Smooth muscle cell (in vitro differentiated cells): ENCODE measurements around the gene CLDN15. TPM values are rescaled to one million over a fixed set of nuclear protein-coding genes. Genes with fewer than 3 reads are reported as not detected.

Experiments
- DNase-seq: peaks from one replicate; lab custom pipeline; 2025; ENCODE audit not compliant: unreplicated experiment; lab: John Stamatoyannopoulos, UW
- H2AFZ ChIP-seq: fragments of 200-600 bp; sonication (generic); 2 replicates; pipeline ENCODE4 v1.6.0; 2016; ENCODE audit warnings: antibody characterized with exemption, low read depth, mild to moderate bottlenecking
- H3F3A ChIP-seq: fragments of 200-600 bp; sonication (generic); 2 replicates; pipeline ENCODE4 v1.6.0; 2017; ENCODE audit warnings: antibody characterized with exemption, low read depth
- H3K27ac ChIP-seq: fragments of 200-600 bp; sonication (generic); 2 replicates; pipeline ENCODE4 v1.5.1; 2016; ENCODE audit warnings: low read depth, mild to moderate bottlenecking
- H3K27me3 ChIP-seq: fragments of 200-600 bp; sonication (generic); 2 replicates; pipeline ENCODE4 v1.6.1; 2016; ENCODE audit warnings: low read depth, mild to moderate bottlenecking
- H3K36me3 ChIP-seq: fragments of 200-600 bp; sonication (generic); 2 replicates; pipeline ENCODE4 v1.5.1; 2016; ENCODE audit warnings: low read depth
- H3K4me1 ChIP-seq: fragments of 200-600 bp; sonication (generic); 2 replicates; pipeline ENCODE4 v1.5.1; 2016; ENCODE audit warnings: low read depth
- H3K4me2 ChIP-seq: fragments of 200-600 bp; sonication (generic); 2 replicates; pipeline ENCODE4 v1.6.0; 2016; ENCODE audit warnings: mild to moderate bottlenecking
- H3K4me3 ChIP-seq: fragments of 200-600 bp; sonication (generic); 2 replicates; pipeline ENCODE4 v1.5.1; 2016; ENCODE audit warnings: mild to moderate bottlenecking
- H3K79me2 ChIP-seq: fragments of 200-600 bp; sonication (generic); 2 replicates; pipeline ENCODE4 v1.6.0; 2016; ENCODE audit warnings: low read depth, mild to moderate bottlenecking
- H3K9ac ChIP-seq: fragments of 200-600 bp; sonication (generic); 2 replicates; pipeline ENCODE4 v1.6.0; 2016; ENCODE audit warnings: low read depth
- H3K9me3 ChIP-seq: fragments of 200-600 bp; sonication (generic); replicated peaks from 2 replicates; pipeline ENCODE4 v1.5.1; 2016; ENCODE audit warnings: low read depth
- H4K20me1 ChIP-seq: fragments of 200-600 bp; sonication (generic); 2 replicates; pipeline ENCODE4 v1.6.0; 2016; ENCODE audit warnings: low read depth
- WGBS: methylation state at CpG from one replicate; pipeline ENCODE4 v1.1.7; 2016; ENCODE audit warnings: low lambda C conversion rate; 5-methylcytosine and 5-hydroxymethylcytosine counted together
- polyA plus RNA-seq: library from polyadenylated mRNA; unstranded; fragments of >200 nt; fragmentation: Nextera tagmentation; extraction: Ambion mirVana; gene quantifications from 2 replicates; pipeline ENCODE4 v1.2.1, GENCODE V29; 2016
- total RNA-seq: library from RNA; depleted of rRNA; stranded (reverse); fragments of >200 nt; gene quantifications from 2 replicates; pipeline ENCODE4 v1.2.3, GENCODE V29; 2014
- TF ChIP-seq, protein P1 (sequence below): fragments of 200-600 bp; sonication (generic); IDR thresholded peaks from 2 replicates; pipeline ENCODE4 v1.5.1; 2017; ENCODE audit warnings: borderline replicate concordance, mild to moderate bottlenecking, antibody characterized with exemption; ENCODE audit not compliant: insufficient read depth, poor library complexity, severe bottlenecking

The CLDN15 gene
- total and polyA plus RNA-seq, 2 experiments from 2014 or later, result 3.0 to 4.0 TPM

DNA sequence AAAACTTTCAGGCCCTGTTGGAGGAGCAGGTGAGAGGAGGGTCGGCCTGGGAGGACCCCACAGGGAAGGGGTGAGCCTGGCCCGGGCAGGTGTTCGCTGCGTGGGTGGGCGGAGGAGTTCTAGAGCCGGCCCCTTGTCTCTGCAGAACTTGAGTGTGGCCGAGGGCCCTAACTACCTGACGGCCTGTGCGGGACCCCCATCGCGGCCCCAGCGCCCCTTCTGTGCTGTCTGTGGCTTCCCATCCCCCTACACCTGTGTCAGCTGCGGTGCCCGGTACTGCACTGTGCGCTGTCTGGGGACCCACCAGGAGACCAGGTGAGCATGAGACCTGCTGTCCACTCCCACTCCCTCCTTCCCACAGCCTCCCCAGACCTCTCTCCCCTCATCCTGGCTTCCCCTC is 14.1 kb downstream of the CLDN15 start:
- no peak overlapping the region for H3K27ac ChIP-seq
- TF ChIP-seq, protein P1, sequence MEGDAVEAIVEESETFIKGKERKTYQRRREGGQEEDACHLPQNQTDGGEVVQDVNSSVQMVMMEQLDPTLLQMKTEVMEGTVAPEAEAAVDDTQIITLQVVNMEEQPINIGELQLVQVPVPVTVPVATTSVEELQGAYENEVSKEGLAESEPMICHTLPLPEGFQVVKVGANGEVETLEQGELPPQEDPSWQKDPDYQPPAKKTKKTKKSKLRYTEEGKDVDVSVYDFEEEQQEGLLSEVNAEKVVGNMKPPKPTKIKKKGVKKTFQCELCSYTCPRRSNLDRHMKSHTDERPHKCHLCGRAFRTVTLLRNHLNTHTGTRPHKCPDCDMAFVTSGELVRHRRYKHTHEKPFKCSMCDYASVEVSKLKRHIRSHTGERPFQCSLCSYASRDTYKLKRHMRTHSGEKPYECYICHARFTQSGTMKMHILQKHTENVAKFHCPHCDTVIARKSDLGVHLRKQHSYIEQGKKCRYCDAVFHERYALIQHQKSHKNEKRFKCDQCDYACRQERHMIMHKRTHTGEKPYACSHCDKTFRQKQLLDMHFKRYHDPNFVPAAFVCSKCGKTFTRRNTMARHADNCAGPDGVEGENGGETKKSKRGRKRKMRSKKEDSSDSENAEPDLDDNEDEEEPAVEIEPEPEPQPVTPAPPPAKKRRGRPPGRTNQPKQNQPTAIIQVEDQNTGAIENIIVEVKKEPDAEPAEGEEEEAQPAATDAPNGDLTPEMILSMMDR, result no peak
- H3K9me3 ChIP-seq, result no peaks in the 10 kb centered on the region
- H3K27me3 ChIP-seq, result no peaks in the 10 kb centered on the region
- H3K4me3 ChIP-seq, result no peak overlapping the region
- WGBS, result 98% methylated on average over 11 of the region's 15 CpGs
- H3K36me3 ChIP-seq, result no peaks in the 10 kb centered on the region
- H2AFZ ChIP-seq, result no peak overlapping the region
- no peak for DNase-seq
- no peaks in the 10 kb centered on the region for H3K4me1 ChIP-seq
- H4K20me1 ChIP-seq, result peaks cover 38% of the 10 kb centered on the region
- no peaks in the 10 kb centered on the region for H3F3A ChIP-seq
- peaks cover 33% of the 10 kb centered on the region for H3K79me2 ChIP-seq
- H3K9ac ChIP-seq, result no peak overlapping the region
- no peak overlapping the region for H3K4me2 ChIP-seq

DNA sequence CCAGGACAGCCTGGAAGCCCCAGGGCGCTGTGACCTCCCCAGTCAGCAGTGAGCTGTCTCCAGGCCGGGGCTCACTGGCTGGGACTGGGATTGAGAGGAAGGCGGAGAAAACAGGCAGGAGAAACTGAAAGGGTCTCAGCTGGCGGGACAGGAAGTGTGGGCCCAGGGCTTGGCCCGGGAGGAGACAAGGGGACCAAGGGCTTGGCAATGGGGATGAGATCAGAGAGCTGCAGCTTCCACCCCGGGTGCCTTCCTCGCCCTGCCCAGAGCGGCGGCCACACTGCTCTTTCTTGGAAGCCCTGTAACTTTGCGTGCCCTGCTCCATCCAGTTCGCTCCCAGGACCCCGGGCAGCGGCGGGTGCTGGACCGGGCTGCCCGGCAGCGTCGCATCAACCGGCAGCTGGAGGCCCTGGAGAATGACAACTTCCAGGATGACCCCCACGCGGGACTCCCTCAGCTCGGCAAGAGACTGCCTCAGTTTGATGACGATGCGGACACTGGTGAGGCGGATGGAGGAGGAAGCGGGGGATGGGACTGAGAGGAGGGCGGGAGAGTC is 15.2 kb downstream of the CLDN15 start:
- H3K4me2 ChIP-seq, result no peak overlapping the region
- no peak for DNase-seq
- no peaks in the 10 kb centered on the region for H3K4me1 ChIP-seq
- H3F3A ChIP-seq, result no peaks in the 10 kb centered on the region
- H3K9ac ChIP-seq, result no peak overlapping the region
- no peak overlapping the region for H3K4me3 ChIP-seq
- no peaks in the 10 kb centered on the region for H3K9me3 ChIP-seq
- H3K27me3 ChIP-seq, result no peaks in the 10 kb centered on the region
- no peak overlapping the region for H3K27ac ChIP-seq
- H3K36me3 ChIP-seq, result no peaks in the 10 kb centered on the region
- 97% methylated on average over 27 of the region's 27 CpGs for WGBS
- H3K79me2 ChIP-seq, result peaks cover 39% of the 10 kb centered on the region
- TF ChIP-seq, protein P1, result no peak
- H2AFZ ChIP-seq, result no peak overlapping the region
- peaks cover 38% of the 10 kb centered on the region for H4K20me1 ChIP-seq

DNA sequence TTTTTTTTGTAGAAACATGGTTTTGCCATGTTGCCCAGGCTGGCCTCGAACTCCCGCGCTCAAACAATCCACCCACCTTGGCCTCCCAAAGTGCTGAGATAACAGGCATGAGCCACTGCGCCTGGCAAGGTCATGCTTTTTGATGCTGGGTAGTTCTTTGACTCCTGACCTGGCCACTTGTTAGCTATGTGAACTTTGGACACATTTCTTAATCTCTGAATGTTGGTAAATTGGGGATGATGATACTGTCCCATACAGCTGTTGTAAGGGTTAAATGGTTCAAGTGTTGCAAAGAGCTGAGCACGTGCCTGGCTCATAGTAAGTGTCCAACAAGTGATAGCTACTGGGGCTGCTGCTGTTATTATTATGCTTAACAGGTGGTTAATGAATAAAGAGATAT is 17.3 kb downstream of the CLDN15 start:
- Histone ChIP-seq H3K9me3 (no peaks in the 10 kb centered on the region), H3K27me3 (no peaks in the 10 kb centered on the region), H3K36me3 (no peaks in the 10 kb centered on the region), H3K4me2 (no peak overlapping the region), H3K27ac (no peak overlapping the region), H3K4me3 (no peak overlapping the region), H3K79me2 (peaks cover 57% of the 10 kb centered on the region), H2AFZ (no peak overlapping the region), H3F3A (no peaks in the 10 kb centered on the region), H4K20me1 (peaks cover 38% of the 10 kb centered on the region), H3K4me1 (peaks cover 10% of the 10 kb centered on the region), H3K9ac (no peak overlapping the region)
- 97% methylated on average over 5 of the region's 5 CpGs for WGBS
- no peak for DNase-seq
- TF ChIP-seq, protein P1, result no peak
